ENCODE results near the gene SLC37A3.

GRCh38 chr7:140423501-140423900 is 25.2 kb upstream of the SLC37A3 start:
- no peak for TF ChIP-seq CTCF (conservative IDR thresholded peaks at IDR 0.05 in 1 of 2, IDR thresholded peaks at IDR 0.05 in 1 of 2; ENCODE audit: extremely low read depth in 1 of 2, insufficient read depth in 1 of 2, low read depth in 1 of 2, low read length in 2 of 2)
- no peak for TF ChIP-seq EZH2 (IDR thresholded peaks at IDR 0.05; ENCODE audit: borderline replicate concordance, low read length)

Data from mammary epithelial cell (primary cell).